HepG2 (cell line): Measurements from ENCODE around the gene INAFM2. TPM values are rescaled to one million over a fixed set of nuclear protein-coding genes. Genes with fewer than 3 reads are reported as not detected.

Experiments used
- AGO1 ChIP-seq: fragments of 200-400 bp; formaldehyde crosslinking; IDR thresholded peaks from 2 replicates; pipeline ENCODE4 v1.6.1; 2017; ENCODE audit warnings: mild to moderate bottlenecking, low read depth, low read length, moderate library complexity; ENCODE audit not compliant: poor library complexity, severe bottlenecking
- ATAD3A ChIP-seq: sonication (generic); formaldehyde crosslinking; IDR thresholded peaks from 2 replicates; pipeline ENCODE4 v1.4.0; 2020; ENCODE audit warnings: missing genetic modification reagents
- BCL6 ChIP-seq: IDR thresholded peaks from 2 replicates; pipeline ENCODE4 v1.6.1; 2016; ENCODE audit warnings: missing genetic modification reagents, missing compliant biosample characterization
- EEA1 ChIP-seq: sonication (generic); formaldehyde crosslinking; IDR thresholded peaks from 2 replicates; pipeline ENCODE4 v1.5.1; 2020; ENCODE audit warnings: mild to moderate bottlenecking, missing genetic modification reagents, borderline replicate concordance
- KLF13 ChIP-seq: sonication (generic); formaldehyde crosslinking; IDR thresholded peaks from 2 replicates; pipeline ENCODE4 v1.4.0; 2020; ENCODE audit warnings: mild to moderate bottlenecking, missing genetic modification reagents
- MEF2D ChIP-seq: sonication (generic); formaldehyde crosslinking; IDR thresholded peaks from 2 replicates; pipeline ENCODE4 v1.5.1; 2020; ENCODE audit warnings: mild to moderate bottlenecking, missing genetic modification reagents
- MIER2 ChIP-seq: IDR thresholded peaks from 2 replicates; pipeline ENCODE4 v1.6.1; 2016; ENCODE audit warnings: missing biosample characterization, missing genetic modification reagents
- MTA3 ChIP-seq: sonication (generic); formaldehyde crosslinking; IDR thresholded peaks from 2 replicates; pipeline ENCODE4 v1.4.0; 2020; ENCODE audit warnings: missing genetic modification reagents
- NCOR1 ChIP-seq: fragments of 200-600 bp; sonication (generic); IDR thresholded peaks from 2 replicates; pipeline ENCODE4 v1.7.0; 2017; ENCODE audit warnings: antibody characterized with exemption, low read length, borderline replicate concordance
- PHF20 ChIP-seq: sonication (generic); formaldehyde crosslinking; IDR thresholded peaks from 2 replicates; pipeline ENCODE4 v1.5.0; 2020; ENCODE audit warnings: mild to moderate bottlenecking, missing genetic modification reagents
- PRPF4 ChIP-seq: fragments of 200-400 bp; formaldehyde crosslinking; IDR thresholded peaks from 2 replicates; pipeline ENCODE4 v1.6.1; 2016; ENCODE audit warnings: low read length, low read depth; ENCODE audit not compliant: poor library complexity, severe bottlenecking
- RFX3 ChIP-seq: IDR thresholded peaks from 2 replicates; pipeline ENCODE4 v1.6.1; 2016; ENCODE audit warnings: missing biosample characterization, missing genetic modification reagents
- SALL1 ChIP-seq: sonication (generic); formaldehyde crosslinking; IDR thresholded peaks from 2 replicates; pipeline ENCODE4 v1.8.0; 2022; ENCODE audit warnings: mild to moderate bottlenecking, missing genetic modification reagents
- SIX1 ChIP-seq: sonication (generic); formaldehyde crosslinking; IDR thresholded peaks from 2 replicates; pipeline ENCODE4 v1.4.0; 2020; ENCODE audit warnings: missing genetic modification reagents, borderline replicate concordance
- SMAD3 ChIP-seq: sonication (generic); formaldehyde crosslinking; IDR thresholded peaks from 2 replicates; pipeline ENCODE4 v1.4.0; 2020; ENCODE audit warnings: missing genetic modification reagents
- STAG1 ChIP-seq: sonication (generic); formaldehyde crosslinking; IDR thresholded peaks from 2 replicates; pipeline ENCODE4 v1.4.0; 2020; ENCODE audit warnings: missing genetic modification reagents
- ZBTB38 ChIP-seq: sonication (generic); formaldehyde crosslinking; IDR thresholded peaks from 2 replicates; pipeline ENCODE4 v1.5.1; 2020; ENCODE audit warnings: mild to moderate bottlenecking, missing genetic modification reagents
- ZNF10 ChIP-seq: sonication (generic); formaldehyde crosslinking; IDR thresholded peaks from 2 replicates; pipeline ENCODE4 v1.4.0; 2020; ENCODE audit warnings: mild to moderate bottlenecking, low read depth, missing genetic modification reagents, borderline replicate concordance
- ZNF143 ChIP-seq: sonication (generic); formaldehyde crosslinking; IDR thresholded peaks from 2 replicates; pipeline ENCODE4 v1.4.0; 2020; ENCODE audit warnings: missing genetic modification reagents
- ZNF230 ChIP-seq: sonication (generic); formaldehyde crosslinking; IDR thresholded peaks from 2 replicates; pipeline ENCODE4 v1.4.0; 2020; ENCODE audit warnings: mild to moderate bottlenecking, missing genetic modification reagents
- ZNF569 ChIP-seq: sonication (generic); formaldehyde crosslinking; IDR thresholded peaks from 2 replicates; pipeline ENCODE4 v1.5.0; 2020; ENCODE audit warnings: mild to moderate bottlenecking, missing genetic modification reagents, moderate library complexity, borderline replicate concordance
- ZNF605 ChIP-seq: sonication (generic); formaldehyde crosslinking; IDR thresholded peaks from 2 replicates; pipeline ENCODE4 v1.8.0; 2022; ENCODE audit warnings: mild to moderate bottlenecking, missing genetic modification reagents
- ZNF660 ChIP-seq: sonication (generic); formaldehyde crosslinking; IDR thresholded peaks from 2 replicates; pipeline ENCODE4 v1.5.1; 2020; ENCODE audit warnings: mild to moderate bottlenecking, low read depth, missing genetic modification reagents, borderline replicate concordance
- ZNF709 ChIP-seq: sonication (generic); formaldehyde crosslinking; IDR thresholded peaks from 2 replicates; pipeline ENCODE4 v1.5.0; 2020; ENCODE audit warnings: mild to moderate bottlenecking, missing genetic modification reagents
- ZNF768 ChIP-seq: sonication (generic); formaldehyde crosslinking; IDR thresholded peaks from 2 replicates; pipeline ENCODE4 v1.4.0; 2020; ENCODE audit warnings: missing genetic modification reagents
- ZNF879 ChIP-seq: sonication (generic); formaldehyde crosslinking; IDR thresholded peaks from 2 replicates; pipeline ENCODE4 v1.8.1; 2023; ENCODE audit warnings: missing genetic modification reagents
- polyA plus RNA-seq, 8 experiments: library from polyadenylated mRNA; depleted of rRNA in 3 of 8; stranded (reverse) in 7 of 8; unstranded in 1 of 8; fragments of >200 nt; fragmentation: Illumina TruSeq in 4 of 8; extraction: Trizol in 4 of 8; gene quantifications; 2 replicates each; pipeline versions ENCODE4 v1.2.1 to v1.2.3, GENCODE V29; 2011 to 2016; ENCODE audit warnings: low read depth in 4 of 8, missing spikeins in 1 of 8, mixed read lengths in 1 of 8; ENCODE audit not compliant: insufficient read depth in 1 of 8
- total RNA-seq, 5 experiments: library from RNA; depleted of rRNA; stranded (reverse); fragments of >200 nt; fragmentation: Illumina TruSeq; extraction: Trizol; gene quantifications; 2 replicates each; pipeline ENCODE4 v1.2.3, GENCODE V29; 2016; ENCODE audit warnings: low read depth in 1 of 5
- TF ChIP-seq, protein P1 (sequence below): sonication (generic); formaldehyde crosslinking; IDR thresholded peaks from 2 replicates; pipeline ENCODE4 v1.8.0; 2022; ENCODE audit warnings: missing genetic modification reagents, mild to moderate bottlenecking, moderate library complexity, borderline replicate concordance
- TF ChIP-seq, protein P2 (sequence below): sonication (generic); formaldehyde crosslinking; conservative IDR thresholded peaks from 2 replicates; pipeline ENCODE4 v1.4.0; 2020; ENCODE audit warnings: missing genetic modification reagents
- TF ChIP-seq, protein P3 (sequence below): IDR thresholded peaks from 2 replicates; pipeline ENCODE4 v1.6.1; 2016; ENCODE audit warnings: control low read depth

INAFM2 gene
- total and polyA plus RNA-seq, 2 of the 13 experiments (the other 11 are each of a cell fraction or from before 2014, with no cell fraction given) = 5.5 to 6.5 TPM

GRCh38 chr15:40357723-40358470, 34.4 kb downstream of the INAFM2 start, which contains the start of gene DISP2 (continued):
- TF ChIP-seq ZNF143 (CRISPR knock-in tag) (no peak), ZBTB38 (CRISPR knock-in tag) (no peak; the same call in 1 of the 2 replicates), NCOR1 (no peak), ZNF10 (no peak), ZNF230 (CRISPR knock-in tag) (no peak), SALL1 (CRISPR knock-in tag) (peak; percentile 44; the same call in 1 of the 2 replicates), MTA3 (CRISPR knock-in tag) (no peak), ZNF660 (CRISPR knock-in tag) (no peak), ZNF605 (no peak), MEF2D (no peak), STAG1 (CRISPR knock-in tag) (no peak), SIX1 (no peak), EEA1 (CRISPR knock-in tag) (0 out of 2 replicates have a peak, but pooled peaks have one; percentile 33), ZNF569 (CRISPR knock-in tag) (no peak), PRPF4 (no peak), PHF20 (CRISPR knock-in tag) (no peak), KLF13 (CRISPR knock-in tag) (no peak), MIER2 (CRISPR knock-in tag) (peak; percentile 89; the same call in 1 of the 2 replicates), ATAD3A (CRISPR knock-in tag) (no peak), RFX3 (CRISPR knock-in tag) (no peak), ZNF768 (CRISPR knock-in tag) (peak; percentile 54; the same call in 1 of the 2 replicates), SMAD3 (CRISPR knock-in tag) (no peak), AGO1 (no peak), BCL6 (no peak), ZNF879 (CRISPR knock-in tag) (no peak), ZNF709 (CRISPR knock-in tag) (no peak)
- TF ChIP-seq, protein P1, sequence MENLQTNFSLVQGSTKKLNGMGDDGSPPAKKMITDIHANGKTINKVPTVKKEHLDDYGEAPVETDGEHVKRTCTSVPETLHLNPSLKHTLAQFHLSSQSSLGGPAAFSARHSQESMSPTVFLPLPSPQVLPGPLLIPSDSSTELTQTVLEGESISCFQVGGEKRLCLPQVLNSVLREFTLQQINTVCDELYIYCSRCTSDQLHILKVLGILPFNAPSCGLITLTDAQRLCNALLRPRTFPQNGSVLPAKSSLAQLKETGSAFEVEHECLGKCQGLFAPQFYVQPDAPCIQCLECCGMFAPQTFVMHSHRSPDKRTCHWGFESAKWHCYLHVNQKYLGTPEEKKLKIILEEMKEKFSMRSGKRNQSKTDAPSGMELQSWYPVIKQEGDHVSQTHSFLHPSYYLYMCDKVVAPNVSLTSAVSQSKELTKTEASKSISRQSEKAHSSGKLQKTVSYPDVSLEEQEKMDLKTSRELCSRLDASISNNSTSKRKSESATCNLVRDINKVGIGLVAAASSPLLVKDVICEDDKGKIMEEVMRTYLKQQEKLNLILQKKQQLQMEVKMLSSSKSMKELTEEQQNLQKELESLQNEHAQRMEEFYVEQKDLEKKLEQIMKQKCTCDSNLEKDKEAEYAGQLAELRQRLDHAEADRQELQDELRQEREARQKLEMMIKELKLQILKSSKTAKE (CRISPR knock-in tag) = no peak
- TF ChIP-seq, protein P2, sequence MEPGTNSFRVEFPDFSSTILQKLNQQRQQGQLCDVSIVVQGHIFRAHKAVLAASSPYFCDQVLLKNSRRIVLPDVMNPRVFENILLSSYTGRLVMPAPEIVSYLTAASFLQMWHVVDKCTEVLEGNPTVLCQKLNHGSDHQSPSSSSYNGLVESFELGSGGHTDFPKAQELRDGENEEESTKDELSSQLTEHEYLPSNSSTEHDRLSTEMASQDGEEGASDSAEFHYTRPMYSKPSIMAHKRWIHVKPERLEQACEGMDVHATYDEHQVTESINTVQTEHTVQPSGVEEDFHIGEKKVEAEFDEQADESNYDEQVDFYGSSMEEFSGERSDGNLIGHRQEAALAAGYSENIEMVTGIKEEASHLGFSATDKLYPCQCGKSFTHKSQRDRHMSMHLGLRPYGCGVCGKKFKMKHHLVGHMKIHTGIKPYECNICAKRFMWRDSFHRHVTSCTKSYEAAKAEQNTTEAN = no peak; the same call in 1 of the 2 replicates
- TF ChIP-seq, protein P3, sequence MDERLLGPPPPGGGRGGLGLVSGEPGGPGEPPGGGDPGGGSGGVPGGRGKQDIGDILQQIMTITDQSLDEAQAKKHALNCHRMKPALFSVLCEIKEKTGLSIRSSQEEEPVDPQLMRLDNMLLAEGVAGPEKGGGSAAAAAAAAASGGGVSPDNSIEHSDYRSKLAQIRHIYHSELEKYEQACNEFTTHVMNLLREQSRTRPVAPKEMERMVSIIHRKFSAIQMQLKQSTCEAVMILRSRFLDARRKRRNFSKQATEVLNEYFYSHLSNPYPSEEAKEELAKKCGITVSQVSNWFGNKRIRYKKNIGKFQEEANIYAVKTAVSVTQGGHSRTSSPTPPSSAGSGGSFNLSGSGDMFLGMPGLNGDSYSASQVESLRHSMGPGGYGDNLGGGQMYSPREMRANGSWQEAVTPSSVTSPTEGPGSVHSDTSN (CRISPR knock-in tag) = no peak
